ENCODE data around the gene KCTD15. TPM values are rescaled to one million over a fixed set of nuclear protein-coding genes. Genes with fewer than 3 reads are reported as not detected.

The KCTD15 gene
- total RNA-seq, 4 donors from 2014 or later = 23.8 to 149 (median 51.8) TPM

- Histone ChIP-seq H3K27me3 (no peaks in the 10 kb centered on the region), H3K36me3 (no peaks in the 10 kb centered on the region), H3K4me3 (no peak overlapping the region), H3K27ac (no peak overlapping the region), H3K9me3 (no peaks in the 10 kb centered on the region), H3K4me1 (no peaks in the 10 kb centered on the region)
- TF ChIP-seq POLR2A (IDR thresholded peaks at IDR 0.05) (no peak), CTCF (IDR thresholded peaks at IDR 0.05) (no peak)
- DNase-seq = no peak
- intact Hi-C loops (cut with DNase I; ENCODE audit: low total_unique reads) = no loop called here
Measured at GRCh38 chr19:33840783-33841182, 44.1 kb downstream of the KCTD15 start.

GRCh38 chr19:33841685-33842084 lies 45.0 kb downstream of the KCTD15 start:
- DNase-seq = no peak
- Histone ChIP-seq H3K27ac (no peak overlapping the region), H3K27me3 (no peaks in the 10 kb centered on the region), H3K4me3 (no peak overlapping the region), H3K4me1 (no peaks in the 10 kb centered on the region), H3K9me3 (no peaks in the 10 kb centered on the region), H3K36me3 (no peaks in the 10 kb centered on the region)
- TF ChIP-seq CTCF (IDR thresholded peaks at IDR 0.05) (no peak), POLR2A (IDR thresholded peaks at IDR 0.05) (no peak)
- intact Hi-C loops (cut with DNase I; ENCODE audit: low total_unique reads) = no loop called here

GRCh38 chr19:33844478-33844877 lies 47.8 kb downstream of the KCTD15 start:
- H3K9me3 ChIP-seq = no peaks in the 10 kb centered on the region
- TF ChIP-seq POLR2A (IDR thresholded peaks at IDR 0.05) = no peak
- TF ChIP-seq CTCF (IDR thresholded peaks at IDR 0.05) = no peak
- H3K4me3 ChIP-seq = no peak overlapping the region
- H3K36me3 ChIP-seq = no peaks in the 10 kb centered on the region
- H3K27ac ChIP-seq = no peak overlapping the region
- H3K27me3 ChIP-seq = no peaks in the 10 kb centered on the region
- DNase-seq = no peak
- no peaks in the 10 kb centered on the region for H3K4me1 ChIP-seq
- intact Hi-C loops (cut with DNase I; ENCODE audit: low total_unique reads) = no loop called here

GRCh38 chr19:33845498-33845897 lies 48.8 kb downstream of the KCTD15 start:
- intact Hi-C loops (cut with DNase I; ENCODE audit: low total_unique reads) = no loop called here
- DNase-seq = no peak
- no peaks in the 10 kb centered on the region for H3K4me1 ChIP-seq

GRCh38 chr19:33849551-33850147 lies 53.0 kb downstream of the KCTD15 start:
- H3K9me3 ChIP-seq = peaks cover 0 to 4% of the 10 kb centered on the region in 2 donors
- H3K36me3 ChIP-seq = no peaks in the 10 kb centered on the region
- no peak overlapping the region for H3K27ac ChIP-seq
- no peaks in the 10 kb centered on the region for H3K27me3 ChIP-seq
- intact Hi-C loops (cut with DNase I; ENCODE audit: low total_unique reads) = no loop called here
- no peak overlapping the region for H3K4me3 ChIP-seq
- no peaks in the 10 kb centered on the region for H3K4me1 ChIP-seq
- no peak for DNase-seq
- no peak for TF ChIP-seq POLR2A (IDR thresholded peaks at IDR 0.05)

More at GRCh38 chr19:33845498-33845897, 48.8 kb downstream of the KCTD15 start:
- no peak overlapping the region for H3K27ac ChIP-seq
- TF ChIP-seq POLR2A (IDR thresholded peaks at IDR 0.05) = no peak
- TF ChIP-seq CTCF (IDR thresholded peaks at IDR 0.05) = no peak
- H3K27me3 ChIP-seq = no peaks in the 10 kb centered on the region
- no peaks in the 10 kb centered on the region for H3K36me3 ChIP-seq
- no peak overlapping the region for H3K4me3 ChIP-seq
- H3K9me3 ChIP-seq = peaks cover 0 to 4% of the 10 kb centered on the region in 2 donors

GRCh38 chr19:33859016-33859415 lies 62.3 kb downstream of the KCTD15 start:
- H3K4me1 ChIP-seq = no peaks in the 10 kb centered on the region
- H3K4me3 ChIP-seq = no peak overlapping the region
- H3K27me3 ChIP-seq = no peaks in the 10 kb centered on the region
- no peak for TF ChIP-seq POLR2A (IDR thresholded peaks at IDR 0.05)
- TF ChIP-seq CTCF (IDR thresholded peaks at IDR 0.05) = no peak
- H3K27ac ChIP-seq = no peak overlapping the region
- intact Hi-C loops (cut with DNase I; ENCODE audit: low total_unique reads) = no loop called here
- DNase-seq = no peak
- no peaks in the 10 kb centered on the region for H3K36me3 ChIP-seq
- no peaks in the 10 kb centered on the region for H3K9me3 ChIP-seq
